HepG2 (cell line): ENCODE data around the gene TOMM6. TPM values are rescaled to one million over a fixed set of nuclear protein-coding genes. Genes with fewer than 3 reads are reported as not detected.

Experiments used
- ATAC-seq: fragments of 200-7000 bp; cut with Tn5 transposase; 3 replicates; pipeline ENCODE4 v1.9.1; 2020; ENCODE audit warnings: mild to moderate bottlenecking, moderate library complexity
- BruUV-seq: library from RNA; stranded (reverse); fragments of 400-500 nt; replicated peaks from 2 replicates; lab custom pipeline; 2021; lab: Mats Ljungman, UMichigan
- CTCF ChIA-PET: fragments of 300-600 bp; formaldehyde crosslinking; extraction: SDS; loops from one replicate; lab custom pipeline; 2021; ENCODE audit warnings: low total read pairs, inconsistent platforms, low intra/inter-chr PET ratio; lab: Yijun Ruan, JAX
- POLR2A ChIA-PET: fragments of 350-600 bp; sonication (Branson Sonifier 250); formaldehyde crosslinking; loops from one replicate; lab custom pipeline; 2020; ENCODE audit warnings: antibody characterized with exemption, inconsistent platforms; lab: Yijun Ruan, JAX
- DNase-seq: peaks from one replicate; pipeline ENCODE4 v3.0.0-alpha.2; 2015; ENCODE audit warnings: low spot score
- FAIRE-seq: peaks from 3 replicates; lab custom pipeline; 2011; peaks lifted over from hg19 to GRCh38; lab: Jason Lieb, UNC
- H2AFZ ChIP-seq: one replicate; pipeline ENCODE4 v1.6.1; 2011; ENCODE audit warnings: low read length, inconsistent platforms
- H3K27ac ChIP-seq: fragments of 300-600 bp; 3 replicates; pipeline ENCODE4 v1.8.0; 2011; ENCODE audit warnings: mixed run types, mild to moderate bottlenecking, mixed read lengths, low read length, inconsistent platforms; ENCODE audit not compliant: insufficient read depth; ENCODE audit errors: extremely low read length
- H3K27me3 ChIP-seq, 2 experiments: fragments of 200-600 bp in 1 of 2; 2 replicates in 1 of 2; 3 replicates in 1 of 2; pipeline versions ENCODE4 v1.6.0 to v1.8.0; 2011; ENCODE audit warnings: low read length in 2 of 2, mild to moderate bottlenecking in 2 of 2, moderate library complexity in 2 of 2, inconsistent platforms in 1 of 2; ENCODE audit not compliant: insufficient read depth in 2 of 2, control insufficient read depth in 1 of 2
- H3K36me3 ChIP-seq, 2 experiments: fragments of 200-600 bp in 1 of 2; replicated peaks in 1 of 2; 2 replicates in 1 of 2; 3 replicates in 1 of 2; pipeline versions ENCODE4 v1.5.1 to v1.8.0; 2011; ENCODE audit warnings: low read length in 2 of 2, inconsistent platforms in 1 of 2; ENCODE audit not compliant: insufficient read depth in 2 of 2, control insufficient read depth in 1 of 2
- H3K4me1 ChIP-seq: 2 replicates; pipeline ENCODE4 v1.5.1; 2012; ENCODE audit warnings: low read length, inconsistent platforms; ENCODE audit not compliant: insufficient read depth
- H3K4me2 ChIP-seq: 2 replicates; pipeline ENCODE4 v1.6.0; 2011; ENCODE audit warnings: low read depth, low read length, inconsistent platforms
- H3K4me3 ChIP-seq, 3 experiments: fragments of 200-600 bp in 1 of 3; sonication (generic), shearing (Covaris generic) in 1 of 3; replicated peaks in 1 of 3; 2 replicates each; pipeline ENCODE4 v1.5.1; 2011 to 2016; ENCODE audit warnings: low read length in 3 of 3, inconsistent platforms in 2 of 3, low read depth in 2 of 3, mild to moderate bottlenecking in 2 of 3, control low read depth in 1 of 3, mixed read lengths in 1 of 3; ENCODE audit not compliant: insufficient read depth in 1 of 3
- H3K79me2 ChIP-seq: one replicate; pipeline ENCODE4 v1.6.1; 2011; ENCODE audit warnings: low read length, inconsistent platforms; ENCODE audit not compliant: insufficient read depth
- H3K9ac ChIP-seq: 2 replicates; pipeline ENCODE4 v1.6.0; 2011; ENCODE audit warnings: mild to moderate bottlenecking, low read depth, low read length, inconsistent platforms; ENCODE audit not compliant: insufficient read depth
- H3K9me3 ChIP-seq: 2 replicates; pipeline ENCODE4 v1.5.1; 2012; ENCODE audit warnings: mild to moderate bottlenecking, low read length
- H4K20me1 ChIP-seq: 2 replicates; pipeline ENCODE4 v1.6.0; 2011; ENCODE audit warnings: inconsistent platforms, mild to moderate bottlenecking, low read length, moderate library complexity; ENCODE audit not compliant: insufficient read depth
- AGO2 ChIP-seq: fragments of 200-400 bp; formaldehyde crosslinking; optimal IDR thresholded peaks from 2 replicates; pipeline ENCODE3; 2017; ENCODE audit warnings: mild to moderate bottlenecking, low read depth, low read length, moderate library complexity
- AKAP8 ChIP-seq: sonication (generic); formaldehyde crosslinking; IDR thresholded peaks from 2 replicates; pipeline ENCODE4 v1.5.1; 2020; ENCODE audit warnings: mild to moderate bottlenecking, missing genetic modification reagents
- CENPT ChIP-seq: sonication (generic); formaldehyde crosslinking; IDR thresholded peaks from 2 replicates; pipeline ENCODE4 v1.8.0; 2022; ENCODE audit warnings: low read depth, mild to moderate bottlenecking, moderate library complexity, missing genetic modification reagents
- GPN1 ChIP-seq: sonication (generic); formaldehyde crosslinking; IDR thresholded peaks from 2 replicates; pipeline ENCODE4 v1.5.1; 2020; ENCODE audit warnings: missing genetic modification reagents, borderline replicate concordance
- ZNF446 ChIP-seq: sonication (generic); formaldehyde crosslinking; IDR thresholded peaks from 2 replicates; pipeline ENCODE4 v1.5.0; 2020; ENCODE audit warnings: mild to moderate bottlenecking, missing genetic modification reagents
- ZNF7 ChIP-seq: IDR thresholded peaks from 2 replicates; pipeline ENCODE4 v1.6.1; 2016; ENCODE audit warnings: missing biosample characterization, missing genetic modification reagents
- ZNF878 ChIP-seq: sonication (generic); formaldehyde crosslinking; IDR thresholded peaks from 2 replicates; pipeline ENCODE4 v1.8.1; 2023; ENCODE audit warnings: mild to moderate bottlenecking, missing genetic modification reagents, moderate library complexity
- WGBS: methylation state at CpG from one replicate; pipeline ENCODE4 v1.1.6; 2017; ENCODE audit warnings: low lambda C conversion rate; 5-methylcytosine and 5-hydroxymethylcytosine counted together
- in situ Hi-C: cut with HindIII; loops from 2 replicates; pipeline ENCODE4 v1.10.0; 2017; ENCODE audit warnings: low pct_unique_long_range_greater_than_20kb; ENCODE audit not compliant: extremely low pct_ligation_motif_present
- intact Hi-C: fragments of 100-400 bp; cut with micrococcal nuclease; formaldehyde crosslinking; loops from one replicate; pipeline ENCODE4 v1.10.0; 2022; ENCODE audit not compliant: unreplicated experiment
- polyA plus RNA-seq, 8 experiments: library from polyadenylated mRNA; depleted of rRNA in 3 of 8; stranded (reverse) in 7 of 8; unstranded in 1 of 8; fragments of >200 nt; fragmentation: Illumina TruSeq in 4 of 8; extraction: Trizol in 4 of 8; gene quantifications; 2 replicates each; pipeline versions ENCODE4 v1.2.1 to v1.2.3, GENCODE V29; 2011 to 2016; ENCODE audit warnings: low read depth in 4 of 8, missing spikeins in 1 of 8, mixed read lengths in 1 of 8; ENCODE audit not compliant: insufficient read depth in 1 of 8
- total RNA-seq, 5 experiments: library from RNA; depleted of rRNA; stranded (reverse); fragments of >200 nt; fragmentation: Illumina TruSeq; extraction: Trizol; gene quantifications; 2 replicates each; pipeline ENCODE4 v1.2.3, GENCODE V29; 2016; ENCODE audit warnings: low read depth in 1 of 5
- TF ChIP-seq, protein P1 (sequence below): sonication (generic); formaldehyde crosslinking; IDR thresholded peaks from 2 replicates; pipeline ENCODE4 v1.5.1; 2020; ENCODE audit warnings: missing genetic modification reagents, mild to moderate bottlenecking, borderline replicate concordance
- TF ChIP-seq, protein P2 (sequence below): sonication (generic); formaldehyde crosslinking; IDR thresholded peaks from 2 replicates; pipeline ENCODE4 v1.4.0; 2020; ENCODE audit warnings: missing genetic modification reagents
- TF ChIP-seq, protein P3 (sequence below): sonication (generic); formaldehyde crosslinking; IDR thresholded peaks from 2 replicates; pipeline ENCODE4 v1.5.0; 2020; ENCODE audit warnings: missing genetic modification reagents

Gene TOMM6
- total and polyA plus RNA-seq, 2 of the 13 experiments (the other 11 are each of a cell fraction or from before 2014, with no cell fraction given) = 320 to 321 TPM

DNA sequence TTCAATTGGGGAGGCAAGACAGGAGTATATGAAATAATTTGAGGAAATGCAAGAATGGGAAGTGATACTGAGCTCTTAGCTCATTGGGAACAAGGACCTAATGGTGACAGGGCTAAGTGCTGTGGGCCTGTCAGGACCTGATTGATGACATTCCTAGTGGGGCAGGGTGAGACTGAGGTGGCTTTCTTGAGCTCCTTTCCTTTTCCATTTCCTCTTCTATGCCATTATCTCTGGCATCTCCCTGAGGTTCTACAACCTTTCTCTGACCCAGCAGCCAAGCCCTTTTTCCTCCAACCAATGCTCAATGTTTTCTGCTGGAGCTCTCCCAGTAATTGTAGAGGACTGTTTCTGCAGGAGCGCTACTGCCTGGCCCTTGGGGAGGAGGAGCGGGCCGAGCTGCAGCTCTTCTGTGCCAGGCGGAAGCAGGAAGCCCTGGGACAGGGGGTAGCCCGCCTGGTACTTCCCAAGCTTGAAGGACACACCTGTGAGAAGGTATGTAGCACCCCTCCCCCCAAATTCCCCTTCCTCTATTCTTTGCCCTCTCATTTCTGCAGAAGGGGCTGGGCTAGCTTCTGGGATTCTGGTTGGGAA, 2.8 kb upstream of the TOMM6 start:
- 94% methylated on average over 5 of the region's 5 CpGs for WGBS
- Histone ChIP-seq H3K27me3 (no peaks in the 10 kb centered on the region; a peak in 2 of 5 replicates), H3K79me2 (peaks cover 20% of the 10 kb centered on the region), H3K4me3 (no peak overlapping the region), H3K36me3 (peaks cover 5 to 8% of the 10 kb centered on the region in 2 experiments; a peak in 4 of 5 replicates), H3K4me2 (no peak overlapping the region), H3K9ac (no peak overlapping the region), H3K9me3 (no peaks in the 10 kb centered on the region), H4K20me1 (no peaks in the 10 kb centered on the region), H3K27ac (no peak overlapping the region), H3K4me1 (peaks cover 32% of the 10 kb centered on the region), H2AFZ (no peak overlapping the region)
- FAIRE-seq (no peak), ATAC-seq (no peak), DNase-seq (no peak)
- in situ Hi-C loops = loop anchor here (5.0 to 25.0 kb wide), 4 partner anchors 138 to 428 kb away; partner anchors contain the start of genes BYSL, MED20 and MRPS10
- TF ChIP-seq GPN1 (CRISPR knock-in tag) = no peak
- TF ChIP-seq AKAP8 (CRISPR knock-in tag) = peak; percentile 18; the same call in 1 of the 2 replicates
- BruUV-seq = no TSS peak
- CTCF ChIA-PET = interaction anchor here (3.1 kb wide), 1 partner anchor 79 kb away, joined by 29 read pairs; no protein-coding TSS in a partner anchor
- POLR2A ChIA-PET = interaction anchor here (0.9 to 1.5 kb wide), 3 partner anchors 51 to 432 kb away, joined by 3 to 4 read pairs (median 4); no protein-coding TSS in a partner anchor
- intact Hi-C loops = loop anchor here (5.0 kb wide), 3 partner anchors 153 to 417 kb away; no protein-coding TSS in a partner anchor

DNA sequence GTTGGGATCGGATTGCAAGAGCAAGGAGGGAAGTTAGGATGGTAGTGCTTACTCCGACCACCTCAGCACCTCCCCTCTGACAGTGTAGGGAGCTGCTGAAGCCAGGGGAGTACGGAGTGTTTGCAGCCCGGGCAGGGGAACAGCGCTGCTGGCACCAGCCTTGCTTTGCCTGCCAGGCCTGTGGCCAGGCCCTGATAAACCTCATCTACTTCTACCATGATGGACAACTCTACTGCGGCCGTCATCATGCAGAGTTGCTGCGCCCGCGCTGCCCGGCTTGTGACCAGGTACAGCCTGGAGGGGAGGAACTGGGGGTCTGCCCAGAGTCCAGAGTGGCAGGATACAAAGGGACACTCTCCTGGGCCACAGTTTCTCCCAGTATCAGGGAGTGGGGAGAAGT, 2.2 kb upstream of the TOMM6 start:
- 95% methylated on average over 11 of the region's 11 CpGs for WGBS
- in situ Hi-C loops = loop anchor here (5.0 to 25.0 kb wide), 3 partner anchors 137 to 427 kb away; partner anchors contain the start of genes BYSL, MED20 and MRPS10
- intact Hi-C loops = loop anchor here (5.0 kb wide), 2 partner anchors 382 to 418 kb away; no protein-coding TSS in a partner anchor

More for the DNA sequence above, 2.2 kb upstream of the TOMM6 start:
- no peak overlapping the region for H3K27ac ChIP-seq
- no peak for DNase-seq
- no peak for TF ChIP-seq ZNF446 (CRISPR knock-in tag)
- TF ChIP-seq, protein P1, sequence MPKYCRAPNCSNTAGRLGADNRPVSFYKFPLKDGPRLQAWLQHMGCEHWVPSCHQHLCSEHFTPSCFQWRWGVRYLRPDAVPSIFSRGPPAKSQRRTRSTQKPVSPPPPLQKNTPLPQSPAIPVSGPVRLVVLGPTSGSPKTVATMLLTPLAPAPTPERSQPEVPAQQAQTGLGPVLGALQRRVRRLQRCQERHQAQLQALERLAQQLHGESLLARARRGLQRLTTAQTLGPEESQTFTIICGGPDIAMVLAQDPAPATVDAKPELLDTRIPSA = no peak
- TF ChIP-seq CENPT (CRISPR knock-in tag) = no peak
- no peak for TF ChIP-seq ZNF878 (CRISPR knock-in tag)
- TF ChIP-seq ZNF7 (CRISPR knock-in tag) = no peak
- TF ChIP-seq, protein P2, sequence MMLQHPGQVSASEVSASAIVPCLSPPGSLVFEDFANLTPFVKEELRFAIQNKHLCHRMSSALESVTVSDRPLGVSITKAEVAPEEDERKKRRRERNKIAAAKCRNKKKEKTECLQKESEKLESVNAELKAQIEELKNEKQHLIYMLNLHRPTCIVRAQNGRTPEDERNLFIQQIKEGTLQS (CRISPR knock-in tag) = no peak
- TF ChIP-seq AGO2 = peak; percentile 29
- TF ChIP-seq, protein P3, sequence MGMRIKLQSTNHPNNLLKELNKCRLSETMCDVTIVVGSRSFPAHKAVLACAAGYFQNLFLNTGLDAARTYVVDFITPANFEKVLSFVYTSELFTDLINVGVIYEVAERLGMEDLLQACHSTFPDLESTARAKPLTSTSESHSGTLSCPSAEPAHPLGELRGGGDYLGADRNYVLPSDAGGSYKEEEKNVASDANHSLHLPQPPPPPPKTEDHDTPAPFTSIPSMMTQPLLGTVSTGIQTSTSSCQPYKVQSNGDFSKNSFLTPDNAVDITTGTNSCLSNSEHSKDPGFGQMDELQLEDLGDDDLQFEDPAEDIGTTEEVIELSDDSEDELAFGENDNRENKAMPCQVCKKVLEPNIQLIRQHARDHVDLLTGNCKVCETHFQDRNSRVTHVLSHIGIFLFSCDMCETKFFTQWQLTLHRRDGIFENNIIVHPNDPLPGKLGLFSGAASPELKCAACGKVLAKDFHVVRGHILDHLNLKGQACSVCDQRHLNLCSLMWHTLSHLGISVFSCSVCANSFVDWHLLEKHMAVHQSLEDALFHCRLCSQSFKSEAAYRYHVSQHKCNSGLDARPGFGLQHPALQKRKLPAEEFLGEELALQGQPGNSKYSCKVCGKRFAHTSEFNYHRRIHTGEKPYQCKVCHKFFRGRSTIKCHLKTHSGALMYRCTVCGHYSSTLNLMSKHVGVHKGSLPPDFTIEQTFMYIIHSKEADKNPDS (CRISPR knock-in tag) = 0 out of 2 replicates have a peak, but pooled peaks have one; percentile 6
- TF ChIP-seq, all 625 proteins: peak for 2
- Histone ChIP-seq H4K20me1 (no peaks in the 10 kb centered on the region), H2AFZ (no peak overlapping the region), H3K4me2 (no peak overlapping the region), H3K4me3 (no peak overlapping the region), H3K36me3 (peaks cover 7 to 14% of the 10 kb centered on the region in 2 experiments), H3K79me2 (peaks cover 20% of the 10 kb centered on the region), H3K4me1 (peaks cover 38% of the 10 kb centered on the region), H3K9ac (no peak overlapping the region), H3K9me3 (no peaks in the 10 kb centered on the region), H3K27me3 (no peaks in the 10 kb centered on the region; a peak in 2 of 5 replicates)
- ChIA-PET CTCF (interaction anchor here (1.4 to 3.1 kb wide), 3 partner anchors 9 to 259 kb away, joined by 5 to 29 read pairs (median 17); no protein-coding TSS in a partner anchor), POLR2A (interaction anchor here (1.5 to 3.5 kb wide), 5 partner anchors 17 to 264 kb away, joined by 4 to 60 read pairs (median 19); partner anchors contain the start of genes TAF8 and TFEB)
- FAIRE-seq = no peak
- BruUV-seq = no TSS peak
- ATAC-seq = no peak
